GM12878 (cell line): Measurements from ENCODE around the gene UBE2Z. TPM values are rescaled to one million over a fixed set of nuclear protein-coding genes. Genes with fewer than 3 reads are reported as not detected.

ENCODE experiments used
- ATAC-seq: fragments of 200-7000 bp; cut with Tn5 transposase; 3 replicates; pipeline ENCODE4 v1.9.1; 2020; ENCODE audit warnings: mild to moderate bottlenecking, moderate library complexity
- BruUV-seq: library from RNA; stranded (reverse); fragments of 400-500 nt; replicated peaks from 2 replicates; lab custom pipeline; 2021; lab: Mats Ljungman, UMichigan
- CTCF ChIA-PET: fragments of 300-600 bp; sonication (Branson Sonifier 250); formaldehyde crosslinking; extraction: SDS; loops from one replicate; lab custom pipeline; 2021; ENCODE audit warnings: inconsistent platforms; lab: Yijun Ruan, JAX
- POLR2A ChIA-PET: fragments of 350-600 bp; formaldehyde crosslinking; extraction: SDS; loops from one replicate; lab custom pipeline; 2021; ENCODE audit warnings: inconsistent platforms; lab: Charles Lee
- RAD21 ChIA-PET: fragments of 300-600 bp; sonication (Branson Sonifier 250); formaldehyde crosslinking; loops from one replicate; lab custom pipeline; 2023; ENCODE audit warnings: antibody characterized with exemption; ENCODE audit not compliant: unreplicated experiment; lab: Charles Lee
- SMC1A ChIA-PET: fragments of 300-600 bp; sonication (Branson Sonifier 250); formaldehyde crosslinking; loops from one replicate; lab custom pipeline; 2023; ENCODE audit not compliant: unreplicated experiment, uncharacterized antibody; lab: Charles Lee
- DNase-seq: peaks from one replicate; pipeline ENCODE4 v3.0.0-alpha.2; 2011; ENCODE audit warnings: low read depth, low spot score
- FAIRE-seq: peaks from 3 replicates; lab custom pipeline; 2011; peaks lifted over from hg19 to GRCh38; lab: Jason Lieb, UNC
- H2AFZ ChIP-seq: 2 replicates; pipeline ENCODE4 v1.6.0; 2011; ENCODE audit warnings: low read depth, low read length, control low read depth; ENCODE audit not compliant: control insufficient read depth
- H3K27ac ChIP-seq: 2 replicates; pipeline ENCODE4 v1.5.1; 2011; ENCODE audit warnings: control low read depth; ENCODE audit not compliant: control insufficient read depth, insufficient read depth
- H3K27me3 ChIP-seq, 2 experiments: replicated peaks in 1 of 2; 2 replicates each; pipeline versions ENCODE4 v1.6.0 to v1.6.1; 2011; ENCODE audit warnings: low read length in 1 of 2; ENCODE audit not compliant: control insufficient read depth in 2 of 2, insufficient read depth in 2 of 2
- H3K36me3 ChIP-seq, 2 experiments: 2 replicates each; pipeline ENCODE4 v1.5.1; 2011; ENCODE audit warnings: low read length in 1 of 2; ENCODE audit not compliant: control insufficient read depth in 2 of 2, insufficient read depth in 2 of 2
- H3K4me1 ChIP-seq: 2 replicates; pipeline ENCODE4 v1.6.1; 2011; ENCODE audit warnings: mild to moderate bottlenecking, low read length, moderate library complexity, mixed read lengths; ENCODE audit not compliant: control insufficient read depth, insufficient read depth
- H3K4me2 ChIP-seq: 2 replicates; pipeline ENCODE4 v1.6.0; 2011; ENCODE audit warnings: control low read depth; ENCODE audit not compliant: control insufficient read depth, insufficient read depth
- H3K4me3 ChIP-seq: fragments of 200-600 bp; sonication (generic); 2 replicates; pipeline ENCODE4 v1.5.1; 2016
- H3K79me2 ChIP-seq: 2 replicates; pipeline ENCODE4 v1.6.0; 2011; ENCODE audit warnings: low read length; ENCODE audit not compliant: control insufficient read depth, insufficient read depth
- H3K9ac ChIP-seq: 2 replicates; pipeline ENCODE4 v1.8.0; 2011; ENCODE audit warnings: low read length, control low read depth, mixed read lengths; ENCODE audit not compliant: control insufficient read depth, insufficient read depth
- H3K9me3 ChIP-seq: replicated peaks from 3 replicates; pipeline ENCODE4 v1.5.1; 2011; ENCODE audit warnings: mild to moderate bottlenecking, low read length; ENCODE audit not compliant: control insufficient read depth, insufficient read depth
- H4K20me1 ChIP-seq: 2 replicates; pipeline ENCODE4 v1.6.0; 2011; ENCODE audit not compliant: control insufficient read depth, insufficient read depth
- BCL3 ChIP-seq: IDR thresholded peaks from 2 replicates; pipeline ENCODE4 v1.6.1; 2011; ENCODE audit warnings: borderline replicate concordance, low read depth, mild to moderate bottlenecking, moderate library complexity, low read length; ENCODE audit not compliant: insufficient read depth, poor library complexity, severe bottlenecking
- CTCF ChIP-seq, 3 experiments: IDR thresholded peaks in 2 of 3; conservative IDR thresholded peaks in 1 of 3; 2 replicates each; pipeline ENCODE4 v1.5.1; 2011; ENCODE audit warnings: low read depth in 3 of 3, low read length in 3 of 3, mild to moderate bottlenecking in 3 of 3, control low read depth in 2 of 3, moderate library complexity in 2 of 3, inconsistent platforms in 1 of 3, mixed read lengths in 1 of 3; ENCODE audit not compliant: control insufficient read depth in 2 of 3, insufficient read depth in 1 of 3; ENCODE audit errors: extremely low read depth in 1 of 3
- FOS ChIP-seq: IDR thresholded peaks from 3 replicates; pipeline ENCODE4 v1.6.1; 2011; ENCODE audit warnings: borderline replicate concordance; ENCODE audit not compliant: insufficient read length; ENCODE audit errors: extremely low read depth
- IRF4 ChIP-seq: IDR thresholded peaks from 2 replicates; pipeline ENCODE4 v1.6.1; 2011; ENCODE audit warnings: low read depth, low read length
- PBX3 ChIP-seq: IDR thresholded peaks from 2 replicates; pipeline ENCODE4 v1.6.1; 2011; ENCODE audit warnings: mild to moderate bottlenecking, low read depth, low read length, moderate library complexity; ENCODE audit not compliant: insufficient replicate concordance
- RAD21 ChIP-seq: IDR thresholded peaks from 2 replicates; pipeline ENCODE4 v1.6.1; 2011; ENCODE audit warnings: mild to moderate bottlenecking, low read depth, low read length, moderate library complexity; ENCODE audit not compliant: insufficient read depth
- SIN3A ChIP-seq: IDR thresholded peaks from 2 replicates; pipeline ENCODE4 v1.6.1; 2012; ENCODE audit warnings: low read depth, low read length, improper control_type of control experiment
- ZNF217 ChIP-seq: fragments of 450-650 bp; IDR thresholded peaks from 2 replicates; pipeline ENCODE4 v1.6.1; 2017; ENCODE audit warnings: antibody characterized with exemption, mild to moderate bottlenecking
- ZSCAN29 ChIP-seq: fragments of 450-650 bp; IDR thresholded peaks from 2 replicates; pipeline ENCODE4 v1.6.1; 2017; ENCODE audit warnings: mild to moderate bottlenecking, moderate library complexity
- WGBS: methylation state at CpG from one replicate; pipeline ENCODE4 v1.1.6; 2016; ENCODE audit warnings: low lambda C conversion rate; ENCODE audit not compliant: insufficient replicate concordance, insufficient coverage; ENCODE audit errors: missing lambda C conversion rate; 5-methylcytosine and 5-hydroxymethylcytosine counted together
- in situ Hi-C: fragments of 300-500 bp; cut with MboI; formaldehyde crosslinking; loops from 9 replicates; pipeline ENCODE4 v1.14.3; 2018; ENCODE audit warnings: mixed read lengths
- intact Hi-C: fragments of 100-400 bp; cut with micrococcal nuclease; formaldehyde crosslinking; loops from one replicate; pipeline ENCODE4 v1.14.2; 2022; ENCODE audit not compliant: unreplicated experiment
- polyA plus RNA-seq, 11 experiments: library from polyadenylated mRNA; depleted of rRNA in 4 of 11; unstranded in 6 of 11; stranded (reverse) in 5 of 11; fragments of >200 nt; fragmentation: Nextera tagmentation in 4 of 11; fragmentation: Illumina TruSeq in 1 of 11; extraction: Ambion mirVana in 4 of 11; extraction: Trizol in 1 of 11; gene quantifications; 1 replicate in 1 of 11; 2 replicates in 10 of 11; pipeline versions ENCODE4 v1.2.1 to v1.2.3, GENCODE V29; 2011 to 2016; ENCODE audit warnings: inconsistent platforms in 2 of 11, missing spikeins in 2 of 11, low read depth in 1 of 11
- total RNA-seq, 4 experiments: library from RNA; depleted of rRNA in 3 of 4; stranded (reverse); fragments of >200 nt in 3 of 4; fragmentation: Illumina TruSeq in 1 of 4; extraction: Trizol in 1 of 4; gene quantifications; 2 replicates each; pipeline versions ENCODE4 v1.2.1 to v1.2.3, GENCODE V29; 2013 to 2021

UBE2Z gene
- total and polyA plus RNA-seq, 10 of the 15 experiments (the other 5 are each of a cell fraction or from before 2014, with no cell fraction given): 23.1 to 191 (median 57.4) TPM

DNA sequence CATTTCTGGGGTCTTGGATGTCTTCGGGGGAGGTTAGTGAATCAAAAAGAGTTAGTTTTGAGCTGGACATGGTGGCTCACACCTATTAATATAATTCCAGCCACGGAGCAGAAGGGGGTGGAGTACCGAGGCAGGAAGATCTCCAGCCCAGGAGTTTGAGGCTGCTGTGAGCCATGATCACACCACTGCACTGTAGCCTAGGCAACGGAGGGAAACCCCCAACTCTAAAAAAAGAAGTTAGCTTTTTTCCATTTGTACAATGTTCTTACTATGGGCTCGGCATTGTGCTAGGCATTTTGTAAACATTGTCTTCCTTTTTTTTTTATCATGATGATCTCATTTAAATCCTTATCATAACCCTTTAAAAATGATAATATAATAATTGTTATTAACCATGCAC, 44.7 kb downstream of the UBE2Z start (continued):
- no peak for TF ChIP-seq BCL3
- no peak for TF ChIP-seq FOS
- TF ChIP-seq ZNF217: no peak
- no peak for TF ChIP-seq ZSCAN29

DNA sequence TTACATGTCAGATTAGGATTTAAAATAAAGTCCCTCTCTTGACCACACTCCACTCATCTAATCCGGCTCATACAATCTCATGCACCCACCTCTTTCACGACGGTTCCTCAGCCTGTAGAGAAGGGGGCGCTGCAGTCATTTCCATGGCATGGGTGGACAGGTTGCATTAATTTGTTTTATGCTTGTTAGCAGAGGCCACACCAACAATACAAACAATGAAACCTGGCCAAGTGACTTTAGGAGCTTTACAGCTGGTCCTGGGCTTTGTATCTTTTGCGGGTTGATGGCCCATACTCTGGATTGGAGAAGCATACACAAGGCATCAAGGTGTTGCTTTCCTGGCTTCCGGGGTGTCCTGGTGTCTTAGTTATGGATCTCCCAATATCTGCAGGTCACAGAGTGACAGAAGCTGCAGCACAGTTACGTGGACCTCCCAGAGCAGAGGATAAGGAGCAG, 46.1 kb downstream of the UBE2Z start:
- Histone ChIP-seq H3K4me2 (no peak overlapping the region), H3K9me3 (no peaks in the 10 kb centered on the region), H4K20me1 (no peaks in the 10 kb centered on the region), H3K9ac (no peak overlapping the region), H3K27ac (no peak overlapping the region), H3K36me3 (no peaks in the 10 kb centered on the region), H2AFZ (peak overlapping the region; percentile 39), H3K4me3 (no peak overlapping the region), H3K27me3 (peaks cover 0 to 2% of the 10 kb centered on the region in 2 experiments; a peak in 2 of 4 replicates), H3K79me2 (no peaks in the 10 kb centered on the region), H3K4me1 (peaks cover 7% of the 10 kb centered on the region; the same call in 1 of the 2 replicates)
- no peak for TF ChIP-seq PBX3
- TF ChIP-seq RAD21: peak; percentile 57
- TF ChIP-seq SIN3A: no peak
- peak in 2 of 3 experiments; percentile 20 to 33; a peak in 2 of 6 replicates for TF ChIP-seq CTCF (IDR thresholded peaks at IDR 0.05 in 2 of 3, conservative IDR thresholded peaks at IDR 0.05 in 1 of 3; ENCODE audit: control insufficient read depth in 2 of 3, extremely low read depth in 1 of 3, insufficient read depth in 1 of 3, low read depth in 3 of 3, low read length in 3 of 3)
- TF ChIP-seq IRF4: no peak
- DNase-seq: no peak
- in situ Hi-C loops: no loop called here
- SMC1A ChIA-PET: no interaction called here
- BruUV-seq: no TSS peak
- FAIRE-seq: peak; percentile 72
- POLR2A ChIA-PET: interaction anchor here (0.6 kb wide), 1 partner anchor 9 kb away, joined by 3 read pairs; the partner anchor contains the start of gene SNF8
- CTCF ChIA-PET: interaction anchor here (1.2 to 4.1 kb wide), 4 partner anchors 9 to 275 kb away, joined by 3 to 17 read pairs (median 6); partner anchors contain the start of gene SNF8
- intact Hi-C loops: no loop called here
- 21% methylated on average over 7 of the region's 7 CpGs for WGBS
- RAD21 ChIA-PET: no interaction called here
- ATAC-seq: peak; percentile 62
